Glutamatergic neuron (in vitro differentiated cells): ENCODE data around the gene EIF5AL1. TPM values are rescaled to one million over a fixed set of nuclear protein-coding genes. Genes with fewer than 3 reads are reported as not detected.

Source experiments
- DNase-seq: peaks from one replicate; pipeline ENCODE4 v3.0.0; 2022
- H3K27ac Mint-ChIP-seq: one replicate; pipeline ENCODE4 v1.8.0; 2020; ENCODE audit warnings: mild to moderate bottlenecking, mixed read lengths, inconsistent platforms; ENCODE audit not compliant: unreplicated experiment
- H3K27me3 Mint-ChIP-seq: one replicate; pipeline ENCODE4 v1.8.0; 2020; ENCODE audit warnings: mild to moderate bottlenecking, moderate library complexity, mixed read lengths, inconsistent platforms; ENCODE audit not compliant: unreplicated experiment
- H3K36me3 Mint-ChIP-seq: one replicate; pipeline ENCODE4 v1.8.0; 2020; ENCODE audit warnings: mild to moderate bottlenecking, mixed read lengths, inconsistent platforms; ENCODE audit not compliant: unreplicated experiment
- H3K4me1 Mint-ChIP-seq: one replicate; pipeline ENCODE4 v1.8.0; 2020; ENCODE audit warnings: mild to moderate bottlenecking, low read depth, mixed read lengths, inconsistent platforms; ENCODE audit not compliant: unreplicated experiment
- H3K4me3 Mint-ChIP-seq: one replicate; pipeline ENCODE4 v1.8.0; 2020; ENCODE audit warnings: mild to moderate bottlenecking, mixed read lengths, inconsistent platforms; ENCODE audit not compliant: unreplicated experiment
- H3K9me3 Mint-ChIP-seq: one replicate; pipeline ENCODE4 v1.8.0; 2020; ENCODE audit warnings: mild to moderate bottlenecking, moderate library complexity, mixed read lengths, inconsistent platforms; ENCODE audit not compliant: unreplicated experiment
- total RNA-seq: library from RNA; stranded (reverse); fragmentation: NEBNext Ultra II Directional; extraction: Animal tissue kit (Norgen Biotek cat#: 25700); gene quantifications from one replicate; pipeline ENCODE4 v1.2.1, GENCODE V29; 2021; ENCODE audit not compliant: unreplicated experiment
- TF ChIP-seq, protein P1 (sequence below): fragments of 200-600 bp; sonication (generic); IDR thresholded peaks from one replicate; pipeline ENCODE4 v1.5.0; 2021; ENCODE audit not compliant: partially characterized antibody, unreplicated experiment

The EIF5AL1 gene
- total RNA-seq, 1 donor from 2014 or later = 0.61 TPM

- H3K9me3 Mint-ChIP-seq = no peaks in the 10 kb centered on the region
- no peak overlapping the region for H3K4me3 Mint-ChIP-seq
- no peak for DNase-seq
- no peak overlapping the region for H3K27ac Mint-ChIP-seq
- H3K36me3 Mint-ChIP-seq = no peaks in the 10 kb centered on the region
- TF ChIP-seq, protein P1, sequence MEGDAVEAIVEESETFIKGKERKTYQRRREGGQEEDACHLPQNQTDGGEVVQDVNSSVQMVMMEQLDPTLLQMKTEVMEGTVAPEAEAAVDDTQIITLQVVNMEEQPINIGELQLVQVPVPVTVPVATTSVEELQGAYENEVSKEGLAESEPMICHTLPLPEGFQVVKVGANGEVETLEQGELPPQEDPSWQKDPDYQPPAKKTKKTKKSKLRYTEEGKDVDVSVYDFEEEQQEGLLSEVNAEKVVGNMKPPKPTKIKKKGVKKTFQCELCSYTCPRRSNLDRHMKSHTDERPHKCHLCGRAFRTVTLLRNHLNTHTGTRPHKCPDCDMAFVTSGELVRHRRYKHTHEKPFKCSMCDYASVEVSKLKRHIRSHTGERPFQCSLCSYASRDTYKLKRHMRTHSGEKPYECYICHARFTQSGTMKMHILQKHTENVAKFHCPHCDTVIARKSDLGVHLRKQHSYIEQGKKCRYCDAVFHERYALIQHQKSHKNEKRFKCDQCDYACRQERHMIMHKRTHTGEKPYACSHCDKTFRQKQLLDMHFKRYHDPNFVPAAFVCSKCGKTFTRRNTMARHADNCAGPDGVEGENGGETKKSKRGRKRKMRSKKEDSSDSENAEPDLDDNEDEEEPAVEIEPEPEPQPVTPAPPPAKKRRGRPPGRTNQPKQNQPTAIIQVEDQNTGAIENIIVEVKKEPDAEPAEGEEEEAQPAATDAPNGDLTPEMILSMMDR = no peak
- H3K4me1 Mint-ChIP-seq = no peaks in the 10 kb centered on the region
- H3K27me3 Mint-ChIP-seq = peaks cover 2% of the 10 kb centered on the region
Observed at GRCh38 chr10:79483948-79484347, 28.4 kb upstream of the EIF5AL1 start.

GRCh38 chr10:79484476-79484875 lies 27.9 kb upstream of the EIF5AL1 start:
- DNase-seq = no peak
- Mint-ChIP-seq H3K9me3 (no peaks in the 10 kb centered on the region), H3K4me1 (peaks cover 1% of the 10 kb centered on the region), H3K36me3 (no peaks in the 10 kb centered on the region), H3K4me3 (no peak overlapping the region), H3K27me3 (peaks cover 2% of the 10 kb centered on the region), H3K27ac (no peak overlapping the region)
- TF ChIP-seq, protein P1 = no peak

- Mint-ChIP-seq H3K4me1 (peaks cover 13% of the 10 kb centered on the region), H3K4me3 (no peak overlapping the region), H3K27me3 (peaks cover 2% of the 10 kb centered on the region), H3K36me3 (no peaks in the 10 kb centered on the region), H3K27ac (no peak overlapping the region), H3K9me3 (no peaks in the 10 kb centered on the region)
- TF ChIP-seq, protein P1 = peak; percentile 86
- peak; percentile 82 for DNase-seq
Observed at GRCh38 chr10:79487296-79488194, 24.8 kb upstream of the EIF5AL1 start.

DNA sequence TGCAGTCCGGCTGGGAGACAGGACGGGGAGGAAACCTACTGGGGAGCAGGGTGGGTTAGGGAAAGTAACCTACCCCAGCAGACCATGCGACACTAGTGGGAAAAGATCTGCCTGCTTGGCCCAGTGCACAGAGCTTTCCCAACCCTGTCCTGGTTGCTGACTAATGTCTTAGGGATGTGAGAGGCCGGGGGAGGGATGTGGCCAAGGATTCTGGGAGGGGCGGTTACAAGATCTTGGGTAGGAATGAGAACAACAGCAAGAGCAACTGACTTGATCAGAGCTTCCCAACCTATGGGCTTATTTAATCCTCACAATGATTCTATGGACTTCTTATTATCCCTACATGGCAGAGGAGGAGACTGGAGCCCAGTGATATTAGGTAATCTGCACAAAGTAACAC lies 24.0 kb upstream of the EIF5AL1 start:
- H3K4me1 Mint-ChIP-seq = peaks cover 13% of the 10 kb centered on the region
- no peak overlapping the region for H3K27ac Mint-ChIP-seq
- TF ChIP-seq, protein P1 = no peak
- no peak overlapping the region for H3K4me3 Mint-ChIP-seq
- DNase-seq = no peak
- H3K36me3 Mint-ChIP-seq = no peaks in the 10 kb centered on the region
- peaks cover 6% of the 10 kb centered on the region for H3K27me3 Mint-ChIP-seq
- H3K9me3 Mint-ChIP-seq = no peaks in the 10 kb centered on the region

DNA sequence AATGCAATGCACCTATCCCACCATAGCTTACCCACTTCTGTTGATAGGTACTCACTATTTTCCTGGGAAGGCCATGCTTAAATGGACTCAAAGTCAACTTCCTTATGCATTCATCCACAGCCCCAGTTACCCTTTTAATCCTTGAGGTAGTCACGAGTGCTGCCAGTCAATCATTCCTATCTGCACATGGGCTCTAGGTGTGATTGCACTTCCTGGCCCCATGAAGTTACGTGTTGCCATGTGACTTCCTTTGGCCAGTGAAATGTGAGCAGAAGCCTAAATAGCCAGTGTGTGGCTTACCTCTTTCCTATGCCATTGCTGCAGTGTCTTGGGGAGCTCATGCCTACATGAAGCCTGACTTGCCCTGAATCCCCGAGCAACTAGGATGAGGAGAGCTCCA lies 23.5 kb upstream of the EIF5AL1 start:
- no peak for DNase-seq
- Mint-ChIP-seq H3K4me3 (no peak overlapping the region), H3K27me3 (peaks cover 6% of the 10 kb centered on the region)

More for the DNA sequence above, 23.5 kb upstream of the EIF5AL1 start:
- H3K27ac Mint-ChIP-seq = no peak overlapping the region
- TF ChIP-seq, protein P1 = no peak
- peaks cover 13% of the 10 kb centered on the region for H3K4me1 Mint-ChIP-seq
- H3K36me3 Mint-ChIP-seq = no peaks in the 10 kb centered on the region
- H3K9me3 Mint-ChIP-seq = no peaks in the 10 kb centered on the region
